NCI-H1694 (cell line): ENCODE data around the gene AK3.

Experiments used
- DNase-seq: peaks from one replicate; lab custom pipeline; 2025; lab: John Stamatoyannopoulos, UW

Gene AK3

DNA sequence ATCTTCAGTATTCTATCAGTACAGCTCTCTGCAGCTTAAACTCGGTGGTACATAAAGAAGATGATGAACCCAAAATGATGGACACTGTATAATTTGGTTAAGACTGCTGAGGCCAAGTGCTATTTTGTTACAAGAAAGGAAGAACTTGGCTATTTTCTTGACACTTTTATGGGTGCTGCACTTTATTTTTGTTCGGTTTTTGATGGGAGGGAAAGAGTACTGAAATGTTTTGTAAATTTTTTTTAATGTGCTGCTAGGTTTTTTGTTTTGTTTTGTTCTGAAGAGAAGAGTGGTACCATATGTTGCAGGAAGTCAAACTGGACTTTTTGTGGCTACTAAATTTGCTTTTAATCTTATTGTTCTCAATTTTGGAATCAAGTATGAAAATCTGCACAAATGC is 35.0 kb downstream of the AK3 start:
- no peak for DNase-seq

DNA sequence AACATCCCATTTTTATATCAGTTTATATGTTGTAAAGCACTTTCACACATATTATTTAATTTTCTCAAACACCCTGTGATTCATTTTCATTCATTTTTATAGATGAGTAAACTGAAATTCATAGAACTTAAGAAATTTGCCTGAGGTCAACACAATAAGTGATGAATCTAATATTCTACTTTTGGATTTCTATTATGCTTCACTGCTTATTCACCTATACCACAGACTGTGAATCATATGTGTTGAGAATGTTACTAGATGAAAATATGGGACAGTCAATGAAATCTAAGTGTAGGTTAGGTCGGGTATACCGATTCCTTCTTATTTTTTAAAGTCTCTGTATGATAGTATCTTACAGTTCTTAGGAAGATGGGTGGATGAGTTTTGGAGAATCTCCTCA is 36.9 kb downstream of the AK3 start:
- DNase-seq, result no peak

DNA sequence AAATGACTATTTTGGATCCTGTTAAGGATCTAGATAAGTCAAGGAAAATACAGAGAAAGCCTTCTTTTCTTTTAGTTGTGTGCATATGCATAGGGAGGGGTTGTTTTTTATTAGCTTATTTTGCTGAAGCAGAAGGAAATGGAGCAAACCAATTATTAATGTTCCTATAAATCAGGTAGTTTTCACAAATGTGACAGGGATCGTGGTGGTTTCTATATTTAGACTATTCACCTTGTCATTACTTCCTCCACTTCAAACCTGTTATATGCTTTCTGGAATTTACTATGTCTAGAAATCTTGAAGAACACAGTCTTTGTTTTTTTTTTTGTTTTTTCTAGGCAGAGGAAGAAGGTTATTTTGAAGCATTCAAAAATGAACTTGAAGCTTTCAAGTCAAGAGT is 39.5 kb downstream of the AK3 start:
- DNase-seq, result no peak

DNA sequence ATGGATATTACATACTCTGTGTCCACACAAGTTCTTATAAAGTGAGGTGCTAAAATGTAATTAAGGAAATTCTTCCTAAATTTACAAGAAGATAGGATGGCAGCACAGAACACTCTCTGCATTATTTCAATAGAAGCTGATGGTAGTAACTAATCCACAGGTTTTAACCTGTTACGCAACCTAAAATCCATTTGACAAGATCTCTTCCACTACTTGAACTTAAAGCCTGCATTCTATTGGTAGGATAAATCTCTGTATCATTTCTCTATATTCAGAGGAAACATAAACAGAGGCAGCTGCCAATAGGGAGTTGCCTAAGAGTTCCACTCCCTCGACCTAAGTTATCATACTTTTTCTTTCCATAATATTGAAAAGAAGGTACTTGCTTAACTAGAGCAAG is 40.1 kb downstream of the AK3 start:
- DNase-seq, result no peak

DNA sequence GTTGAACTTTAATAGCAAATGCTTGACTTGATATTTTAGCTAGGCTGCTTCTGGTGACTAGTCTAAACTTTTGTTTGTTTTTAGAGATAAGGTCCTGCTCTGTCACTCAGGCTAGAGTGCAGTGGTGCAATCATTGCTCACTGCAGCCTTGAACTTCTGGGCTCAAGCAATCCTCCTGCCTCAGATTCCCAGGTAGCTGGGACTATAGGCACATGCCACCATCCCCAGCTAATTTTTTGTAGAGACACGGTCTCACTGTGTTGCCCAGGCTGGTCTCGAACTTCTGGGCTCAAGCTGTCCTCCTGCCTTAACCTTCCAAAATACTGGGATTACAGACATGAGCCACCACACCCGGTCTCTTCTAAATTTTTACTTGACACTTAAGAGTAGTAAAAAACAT is 40.9 kb downstream of the AK3 start:
- no peak for DNase-seq

DNA sequence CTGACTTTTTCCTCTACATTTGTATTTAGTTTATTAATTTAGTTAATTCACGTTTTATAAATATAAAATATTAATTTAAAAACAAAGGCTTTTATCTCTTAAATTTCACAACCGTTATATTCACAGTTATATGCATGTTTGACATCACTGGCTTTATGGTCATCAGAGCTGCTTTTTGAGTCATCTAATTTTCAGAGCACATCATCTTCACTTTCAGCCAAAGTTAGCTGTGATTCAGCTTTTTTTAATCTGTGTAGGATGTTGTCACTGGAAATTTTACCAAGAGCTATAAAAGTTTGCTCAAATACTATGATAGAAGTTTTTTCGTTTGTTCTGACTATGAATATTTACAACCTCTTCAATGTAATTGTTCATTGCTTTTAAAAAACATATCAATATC is 49.2 kb downstream of the AK3 start:
- no peak for DNase-seq

DNA sequence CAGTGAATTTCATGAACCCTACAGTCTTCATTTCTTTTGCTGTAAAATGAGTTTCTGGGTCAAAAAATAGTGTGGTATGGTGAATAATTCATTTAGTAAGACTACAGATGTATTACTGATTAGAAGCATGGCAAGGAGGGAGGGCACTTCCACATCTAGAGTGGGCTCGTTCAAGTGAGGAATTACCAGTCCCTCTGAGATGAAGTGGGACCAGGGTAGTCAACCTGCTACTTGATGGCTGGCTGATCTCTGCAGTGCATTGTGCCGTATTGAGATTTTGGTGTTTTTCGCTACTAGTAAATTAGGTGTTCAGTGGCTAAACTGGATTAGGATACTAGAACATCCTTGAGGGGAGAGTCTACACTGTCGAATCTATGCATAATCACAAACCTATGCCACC is 50.9 kb downstream of the AK3 start:
- DNase-seq, result no peak

DNA sequence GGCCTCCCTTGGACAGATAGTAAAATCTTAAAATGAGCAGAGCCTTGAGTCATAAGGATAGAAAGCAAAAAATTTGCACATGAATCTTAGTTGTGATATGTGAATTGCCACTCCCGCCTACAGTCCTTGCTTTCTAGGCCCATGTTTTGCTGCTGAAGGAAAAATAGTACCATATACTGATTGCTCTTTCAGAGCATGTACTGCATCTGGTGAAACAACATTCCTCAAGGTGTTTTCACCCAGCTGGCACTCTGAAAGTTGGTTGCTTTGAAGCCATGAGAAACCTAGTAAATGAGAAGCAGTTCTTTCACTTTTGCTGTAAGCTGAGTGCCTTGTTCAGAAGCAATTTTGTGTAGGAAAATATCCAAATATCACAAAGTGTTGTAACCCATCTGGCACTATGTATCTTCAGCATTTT is 51.3 kb downstream of the AK3 start:
- no peak for DNase-seq

DNA sequence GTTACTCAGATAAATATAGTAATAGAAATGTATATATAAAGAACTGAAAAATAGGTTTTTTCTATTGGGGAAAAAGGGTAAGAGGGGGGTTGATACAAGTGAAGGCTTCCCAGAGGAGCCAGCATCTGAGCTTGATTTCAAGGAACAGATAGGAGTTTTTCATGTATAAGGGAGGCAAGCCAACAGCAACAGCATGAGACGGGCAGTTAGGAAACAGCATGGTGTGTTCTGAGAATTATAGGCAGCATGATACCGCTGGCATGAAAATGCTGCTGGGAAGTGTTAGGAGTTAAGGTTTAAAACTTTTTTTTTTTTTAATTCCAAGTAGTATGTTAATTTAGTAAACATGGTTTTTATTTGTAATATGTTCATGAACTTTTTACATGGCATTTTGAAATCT is 52.0 kb downstream of the AK3 start:
- no peak for DNase-seq

DNA sequence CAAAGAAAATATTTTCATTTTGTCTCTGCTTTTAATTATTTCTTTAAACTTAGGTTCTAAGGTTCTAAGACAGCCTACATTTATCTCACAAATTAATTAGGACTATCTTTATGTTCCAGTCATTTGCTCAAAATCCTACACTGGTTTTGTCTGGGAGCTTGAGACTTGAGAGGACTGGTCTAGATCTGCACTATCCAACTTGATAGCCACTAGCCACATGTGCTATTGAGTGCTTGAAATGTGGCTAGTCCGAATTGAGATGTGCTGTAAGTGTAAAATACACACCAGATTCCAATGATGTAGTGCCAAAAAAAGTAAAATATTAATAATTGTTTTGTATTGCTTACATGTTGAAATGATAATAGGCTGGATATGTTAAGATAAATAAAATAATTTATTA is 54.4 kb downstream of the AK3 start:
- no peak for DNase-seq

DNA sequence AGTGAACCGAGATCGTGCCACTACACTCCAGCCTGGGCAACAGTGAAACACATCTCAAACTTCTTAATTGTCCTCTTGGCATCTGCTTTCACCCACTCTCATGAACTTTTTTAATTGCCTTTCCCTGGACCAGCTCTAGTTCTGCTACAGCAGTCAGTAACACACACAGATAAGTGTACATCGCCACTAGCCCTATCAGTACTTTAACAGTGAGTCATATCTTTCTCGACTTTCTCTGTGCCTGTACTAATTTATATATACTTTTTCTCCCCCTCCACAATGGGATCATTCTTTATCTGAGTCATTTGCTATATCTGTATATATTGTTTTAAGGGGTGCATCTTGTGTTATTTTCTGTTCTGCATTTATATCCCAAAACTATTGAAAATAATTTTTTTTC is 54.9 kb downstream of the AK3 start:
- DNase-seq, result no peak

DNA sequence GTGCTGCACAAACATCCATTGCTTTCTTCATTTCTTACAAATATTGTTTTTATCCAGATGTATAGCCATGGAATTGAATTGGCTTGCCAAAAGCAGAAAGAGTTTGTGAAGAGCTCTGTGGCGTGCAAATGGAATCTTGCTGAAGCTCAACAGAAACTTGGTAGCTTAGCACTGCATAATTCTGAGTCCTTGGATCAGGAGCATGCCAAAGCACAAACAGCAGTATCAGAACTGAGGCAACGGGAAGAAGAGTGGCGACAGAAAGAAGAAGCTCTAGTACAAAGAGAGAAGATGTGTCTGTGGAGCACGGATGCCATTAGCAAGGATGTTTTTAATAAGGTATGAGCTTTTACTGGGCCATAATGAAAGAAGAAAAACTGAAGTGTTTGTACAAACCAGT is 56.2 kb downstream of the AK3 start:
- DNase-seq, result no peak

DNA sequence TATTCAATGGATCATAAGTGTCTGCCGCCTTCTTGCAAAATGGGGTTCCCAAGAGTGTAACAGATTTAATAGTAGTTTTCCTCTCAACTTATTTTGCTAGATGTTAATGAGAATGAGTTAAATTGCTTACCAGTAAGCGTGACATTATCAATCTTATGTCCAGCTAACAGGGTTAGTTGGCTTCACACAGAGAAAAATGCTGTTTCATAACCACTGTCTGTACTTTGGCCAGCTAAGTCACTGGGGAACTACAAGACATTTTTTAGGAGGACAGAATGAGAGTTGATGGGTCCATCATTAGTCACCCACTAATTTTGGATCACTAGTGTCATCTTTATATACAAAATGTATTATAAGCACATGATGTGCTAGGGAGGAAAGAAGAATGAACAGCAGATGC is 60.3 kb downstream of the AK3 start:
- DNase-seq, result no peak

DNA sequence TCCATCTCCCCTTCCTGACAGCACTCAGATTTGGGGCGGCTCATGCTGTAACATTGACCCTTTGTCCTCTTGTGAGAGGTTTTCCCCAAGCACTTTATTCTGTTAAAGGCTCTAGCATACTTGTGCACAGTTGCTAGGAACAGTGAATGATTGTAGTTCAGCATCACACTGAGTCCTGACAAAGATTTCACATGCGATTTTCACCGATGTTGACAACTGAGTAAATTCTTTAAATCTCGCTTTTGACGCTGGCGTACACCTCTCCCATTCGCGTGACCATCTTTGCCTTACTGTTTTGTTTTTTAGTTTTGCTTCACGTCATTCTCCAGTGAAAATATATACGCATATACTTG is 60.9 kb downstream of the AK3 start:
- no peak for DNase-seq

DNA sequence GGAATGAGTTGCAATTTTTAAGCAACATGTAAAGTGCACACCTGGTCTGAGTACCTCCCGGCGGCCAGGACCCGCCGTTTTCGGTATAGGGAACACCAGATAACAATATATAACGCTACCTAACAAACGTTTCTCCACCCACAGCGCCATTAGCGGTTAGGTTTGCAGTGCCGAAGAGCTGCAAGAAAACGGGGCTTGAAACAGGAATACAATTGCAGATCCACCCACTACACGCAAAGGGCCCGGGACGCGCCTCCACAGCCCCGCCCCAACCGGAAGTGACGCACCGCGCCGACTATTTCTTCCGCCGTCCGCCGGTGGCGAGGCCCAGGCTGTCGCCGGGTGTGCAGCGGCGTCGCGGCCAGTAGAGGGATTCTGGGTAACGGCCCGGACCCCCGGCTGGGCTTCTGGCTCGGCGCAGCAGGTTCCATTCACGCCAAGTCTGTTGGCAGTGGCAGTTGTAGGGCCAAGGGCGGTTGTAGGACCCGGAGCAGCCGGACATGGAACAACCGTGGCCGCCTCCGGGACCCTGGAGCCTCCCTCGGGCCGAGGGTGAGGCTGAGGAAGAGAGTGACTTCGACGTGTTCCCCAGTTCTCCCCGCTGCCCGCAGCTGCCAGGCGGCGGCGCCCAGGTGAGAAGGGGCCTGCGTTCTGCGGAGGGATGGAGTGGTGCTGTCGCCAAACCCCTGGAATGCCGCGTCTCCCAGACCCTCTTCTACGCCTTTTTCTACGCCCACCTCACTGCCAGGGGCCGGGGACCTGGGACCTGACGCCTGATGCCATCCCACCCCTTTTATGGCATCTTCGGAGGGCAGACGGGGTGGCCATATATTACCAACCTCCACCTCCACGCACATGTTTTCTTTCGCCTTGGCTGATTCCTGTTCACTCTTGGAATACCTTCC is 61.5 kb downstream of the AK3 start, which contains the start of gene CDC37L1:
TSS of gene CDC37L1 (plus strand) at position 302 of the 905 bp plus-strand sequence. CDS start at position 501, 199 bp downstream.
- DNase-seq, result peak; percentile 93

DNA sequence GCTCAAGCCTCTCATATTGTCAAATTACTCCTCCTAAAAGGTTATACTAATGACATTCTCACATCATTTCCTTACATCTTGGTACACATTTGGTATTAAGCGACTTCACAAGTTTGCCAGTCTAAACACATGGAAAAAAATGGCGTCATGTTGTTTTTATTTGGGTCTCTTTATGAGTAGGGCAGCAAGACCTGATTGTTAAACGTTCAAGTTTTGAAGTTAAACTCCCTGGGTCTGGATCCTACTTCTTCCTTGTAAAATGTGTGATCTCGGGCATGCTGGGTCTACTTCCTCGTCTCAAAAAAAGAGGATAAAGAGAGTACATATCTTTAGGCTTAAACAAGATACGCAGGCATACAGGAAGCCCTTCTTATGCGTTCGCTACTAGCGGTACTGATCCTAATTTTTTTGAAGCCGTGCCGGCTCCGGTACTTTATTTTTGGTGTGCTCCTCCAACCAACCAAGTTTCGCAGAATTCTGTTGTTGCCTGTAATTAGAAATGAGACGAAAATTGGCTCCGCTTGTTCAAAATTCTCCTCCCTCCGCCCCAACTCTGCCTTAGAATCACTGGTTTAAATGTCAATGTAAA is 62.2 kb downstream of the AK3 start:
- DNase-seq, result peak; percentile 46

DNA sequence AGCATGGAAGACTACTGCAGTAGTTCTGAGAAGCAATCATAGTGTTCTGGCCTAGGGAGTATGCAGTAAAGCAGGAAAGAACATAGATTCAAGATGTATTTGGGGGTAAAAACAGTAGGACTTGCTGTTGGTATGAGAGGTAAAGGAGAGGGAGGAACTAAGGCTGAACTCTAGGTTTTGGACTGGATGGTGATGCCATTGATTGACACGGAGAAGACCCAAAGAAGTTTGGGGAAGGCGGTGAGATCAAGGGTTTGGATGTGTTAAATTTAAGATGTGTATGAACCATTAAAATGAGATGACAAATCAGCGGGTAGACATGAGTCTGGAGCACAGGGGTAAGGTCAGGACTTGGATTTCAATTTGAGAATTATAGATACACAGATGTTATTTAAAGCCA is 63.6 kb downstream of the AK3 start:
- DNase-seq, result no peak

DNA sequence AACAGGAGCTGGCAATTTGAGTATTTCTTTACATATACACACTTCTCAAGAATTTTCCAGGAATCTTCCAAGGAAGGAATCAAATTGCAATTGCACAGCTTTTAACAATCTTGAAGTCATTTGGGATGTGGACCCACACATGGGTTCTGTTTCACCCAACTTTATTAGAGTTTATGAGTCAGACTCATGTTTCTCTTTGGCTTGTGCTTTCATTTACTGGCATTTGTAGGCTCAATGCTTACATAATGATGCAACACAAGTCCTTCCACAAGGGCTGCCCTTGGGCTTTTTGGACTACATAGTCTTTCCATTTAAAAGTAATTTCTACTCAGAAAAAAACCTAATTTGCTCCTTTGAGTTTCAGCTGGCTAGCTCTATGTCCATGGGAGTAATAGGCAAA is 66.2 kb downstream of the AK3 start:
- DNase-seq, result no peak

DNA sequence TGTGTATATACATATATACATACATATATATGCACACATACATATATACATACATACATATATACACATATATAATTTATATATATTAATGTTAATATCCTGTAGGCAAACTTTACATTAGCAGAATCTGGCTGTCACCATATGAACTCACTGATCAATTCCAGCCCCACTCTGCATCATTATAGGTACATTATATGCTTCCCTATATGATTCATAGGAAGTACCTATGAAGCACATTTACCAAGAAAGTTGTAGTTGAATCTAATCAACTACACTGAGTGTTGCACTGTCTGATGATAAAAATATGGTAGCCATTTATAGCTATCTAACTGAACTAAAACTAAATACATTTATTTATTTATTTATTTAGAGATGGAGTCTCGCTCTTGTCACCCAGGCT is 69.3 kb downstream of the AK3 start:
- no peak for DNase-seq

DNA sequence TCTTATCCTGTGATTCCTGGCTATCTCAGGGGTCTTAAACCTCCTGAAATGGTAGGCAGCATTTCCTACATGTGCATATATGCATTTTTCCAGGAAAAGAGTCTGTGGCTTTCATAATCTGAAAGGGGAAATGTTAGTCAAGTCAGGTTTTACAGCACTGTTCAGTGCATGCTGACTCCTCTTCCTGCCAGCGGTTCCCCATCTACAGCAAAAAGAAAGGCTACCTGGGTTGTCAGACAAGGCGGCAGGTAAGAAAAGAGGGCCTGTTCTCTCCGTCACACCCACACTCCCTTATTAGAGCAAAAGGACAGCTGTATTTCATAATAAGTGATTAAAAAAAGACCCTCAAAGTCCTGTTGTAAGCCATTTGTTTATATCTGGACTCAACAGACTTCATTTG is 70.4 kb downstream of the AK3 start:
- no peak for DNase-seq

DNA sequence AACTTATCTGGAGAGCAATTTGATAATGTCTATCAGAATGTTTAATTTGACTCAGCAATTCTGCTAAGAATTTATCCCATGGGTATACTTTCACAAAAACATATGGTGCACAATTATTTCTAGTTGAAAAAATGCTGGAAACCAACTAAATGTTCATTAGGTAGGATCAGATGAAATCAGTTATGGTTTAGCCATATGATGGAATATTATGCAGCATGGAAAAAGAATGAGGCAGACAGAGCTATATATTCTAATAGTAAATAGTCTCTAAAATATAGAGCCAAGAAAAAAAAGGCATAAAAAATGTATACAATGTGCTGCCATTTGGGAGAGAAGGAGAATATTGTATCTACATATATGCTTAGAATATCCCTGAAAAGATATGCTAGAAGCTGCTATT is 71.1 kb downstream of the AK3 start:
- no peak for DNase-seq

DNA sequence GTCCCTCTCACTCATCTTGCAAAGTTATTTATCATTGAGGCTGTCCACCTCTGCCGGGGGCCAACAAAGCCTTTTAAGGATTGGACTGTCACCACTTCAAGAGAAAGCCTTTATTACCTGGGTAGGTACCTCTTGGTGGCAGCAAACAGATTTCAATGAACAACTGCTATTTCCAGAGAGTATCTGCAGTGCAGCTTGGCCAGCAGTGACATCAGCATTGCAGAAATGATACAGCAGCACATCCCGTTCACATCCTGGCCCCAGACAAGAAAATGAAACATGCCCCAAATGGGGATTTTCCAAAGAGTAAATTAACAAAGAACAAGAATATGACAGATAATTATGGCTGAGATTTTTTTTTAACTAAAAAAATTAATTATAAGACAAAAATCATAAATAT is 72.4 kb downstream of the AK3 start:
- DNase-seq, result no peak

DNA sequence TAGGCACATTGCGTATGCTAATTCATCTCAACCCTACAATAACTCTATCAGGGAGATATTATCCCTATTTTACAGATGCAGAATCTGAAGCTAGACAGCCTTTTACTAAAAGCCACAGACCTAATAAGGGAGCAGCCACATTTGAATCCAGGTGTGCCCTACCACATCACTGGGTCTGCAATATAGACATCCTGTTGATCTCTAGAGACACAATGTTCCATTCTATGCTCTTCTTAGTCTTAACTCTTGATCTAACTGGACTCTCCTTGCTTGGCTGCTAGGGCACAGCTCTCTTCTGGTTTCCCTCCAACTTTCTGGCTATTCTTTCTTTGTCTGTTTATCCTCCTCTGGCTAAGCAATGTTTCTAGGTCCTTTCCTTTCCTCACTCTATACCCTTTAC is 73.3 kb downstream of the AK3 start:
- DNase-seq, result no peak
